Fibroblast of the conjunctiva (primary cell): ENCODE measurements around the gene IPO11.
"Not testable (repeated sequence)": the region's sequence is repeated elsewhere in the genome, so short reads cannot be mapped to it uniquely, and the experiment has no call there.

Source experiments
- DNase-seq: peaks from one replicate; pipeline ENCODE4 v3.0.0-alpha.2; 2010; ENCODE audit warnings: low read depth

The IPO11 gene

GRCh38 chr5:62603934-62604333 lies 191.4 kb downstream of the IPO11 start:
- no peak for DNase-seq

GRCh38 chr5:62605638-62606037 lies 193.1 kb downstream of the IPO11 start:
- DNase-seq, result no peak

GRCh38 chr5:62606878-62607277 lies 194.3 kb downstream of the IPO11 start:
- DNase-seq, result no peak

GRCh38 chr5:62607615-62608014 lies 195.1 kb downstream of the IPO11 start:
- no peak for DNase-seq

- DNase-seq, result no peak
These were observed 196.3 kb downstream of the IPO11 start for GRCh38 chr5:62608529-62609511.

GRCh38 chr5:62614355-62614754 lies 201.8 kb downstream of the IPO11 start:
- no peak for DNase-seq

GRCh38 chr5:62616615-62617277 lies 204.2 kb downstream of the IPO11 start:
- no peak for DNase-seq

- DNase-seq, result no peak
These were observed 205.4 kb downstream of the IPO11 start for GRCh38 chr5:62617943-62618342.

- DNase-seq, result no peak
These were observed 208.2 kb downstream of the IPO11 start for GRCh38 chr5:62620761-62621160.

GRCh38 chr5:62621280-62621679 lies 208.7 kb downstream of the IPO11 start:
- no peak for DNase-seq

- DNase-seq, result no peak
These were observed 210.7 kb downstream of the IPO11 start for GRCh38 chr5:62623271-62623670.

- not testable (repeated sequence) for DNase-seq
These were observed 211.9 kb downstream of the IPO11 start for GRCh38 chr5:62624436-62624835.

GRCh38 chr5:62626534-62626933 lies 214.0 kb downstream of the IPO11 start:
- DNase-seq, result no peak

- no peak for DNase-seq
These were observed 214.6 kb downstream of the IPO11 start for GRCh38 chr5:62627121-62627520.

GRCh38 chr5:62627901-62628300 lies 215.3 kb downstream of the IPO11 start:
- no peak for DNase-seq

GRCh38 chr5:62631909-62632580 lies 219.5 kb downstream of the IPO11 start:
- no peak for DNase-seq

- no peak for DNase-seq
These were observed 220.7 kb downstream of the IPO11 start for GRCh38 chr5:62633243-62633642.

GRCh38 chr5:62640446-62640845 lies 227.9 kb downstream of the IPO11 start:
- DNase-seq, result no peak

- no peak for DNase-seq
These were observed 229.9 kb downstream of the IPO11 start for GRCh38 chr5:62642468-62642867.

GRCh38 chr5:62643556-62644451 lies 231.2 kb downstream of the IPO11 start:
- DNase-seq, result no peak

- no peak for DNase-seq
These were observed 232.7 kb downstream of the IPO11 start for GRCh38 chr5:62645223-62645622.

GRCh38 chr5:62647241-62647640 lies 234.7 kb downstream of the IPO11 start:
- DNase-seq, result no peak
